HG03432 (cell line): ENCODE results near the gene STOML1.
"Not testable (repeated sequence)": the region's sequence is repeated elsewhere in the genome, so short reads cannot be mapped to it uniquely, and the experiment has no call there.

Experiments used
- ATAC-seq: cut with Tn5 transposase; IDR thresholded peaks from one replicate; pipeline ENCODE4 v1.9.1; 2021; ENCODE audit warnings: mild to moderate bottlenecking, moderate library complexity; ENCODE audit not compliant: unreplicated experiment

STOML1 gene

DNA sequence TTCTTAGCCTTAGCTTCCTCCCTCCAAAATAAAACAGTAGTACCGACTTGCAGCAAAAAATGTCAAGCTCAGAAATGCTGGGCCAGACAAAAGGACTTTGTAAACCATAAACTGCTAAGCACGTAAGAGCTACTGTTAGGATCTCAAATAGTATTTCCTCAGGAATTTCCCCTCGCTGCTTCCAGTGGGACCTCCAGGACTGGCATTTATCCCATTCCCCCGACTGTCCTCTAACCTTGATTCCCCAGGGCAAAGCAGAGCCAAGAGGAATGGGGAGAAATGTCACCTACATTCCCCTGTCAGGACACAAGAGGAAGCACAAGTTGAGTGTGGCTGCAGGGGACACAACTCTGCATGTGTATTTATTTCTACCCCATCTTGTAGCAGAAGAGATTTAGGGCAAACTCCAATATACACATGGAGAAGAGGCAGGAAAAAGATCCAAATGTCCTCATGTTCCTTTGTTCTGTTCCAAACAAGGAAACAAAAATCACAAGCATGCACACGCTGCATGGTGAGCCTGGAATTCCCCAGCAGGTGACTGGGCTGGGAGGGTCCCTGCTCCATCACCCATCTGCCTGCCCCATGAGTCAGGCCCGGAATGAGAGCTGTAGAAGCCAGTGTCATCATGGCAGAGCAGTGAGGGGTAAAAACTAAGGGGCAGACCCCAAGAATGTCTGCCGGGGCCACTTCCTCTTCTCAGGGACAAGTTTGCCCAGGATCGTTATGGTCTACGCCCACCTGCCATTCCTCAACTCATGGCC is 4.2 kb downstream of the STOML1 start:
- ATAC-seq, result no peak

DNA sequence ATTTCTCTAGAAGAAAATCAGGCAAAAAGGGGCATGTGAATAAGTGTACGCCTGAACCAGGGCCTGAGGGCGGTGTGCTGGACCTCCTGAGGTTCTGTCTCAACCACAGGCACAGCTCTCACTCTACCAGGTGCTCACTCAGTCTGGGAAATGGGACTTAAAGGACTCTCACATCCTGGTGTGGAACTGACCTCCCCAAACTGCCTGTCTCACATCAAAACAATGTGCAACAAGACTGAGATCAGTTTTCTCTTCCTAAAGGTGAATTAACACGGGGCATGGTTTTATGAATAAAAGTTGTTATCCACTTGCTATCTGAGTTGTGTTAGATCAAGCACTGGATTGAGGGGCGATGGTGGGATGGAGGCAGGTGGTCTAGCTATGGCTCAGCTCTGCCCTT is 4.8 kb downstream of the STOML1 start:
- no peak for ATAC-seq

- no peak for ATAC-seq
Observed at GRCh38 chr15:73986776-73987056, 5.4 kb downstream of the STOML1 start.

DNA sequence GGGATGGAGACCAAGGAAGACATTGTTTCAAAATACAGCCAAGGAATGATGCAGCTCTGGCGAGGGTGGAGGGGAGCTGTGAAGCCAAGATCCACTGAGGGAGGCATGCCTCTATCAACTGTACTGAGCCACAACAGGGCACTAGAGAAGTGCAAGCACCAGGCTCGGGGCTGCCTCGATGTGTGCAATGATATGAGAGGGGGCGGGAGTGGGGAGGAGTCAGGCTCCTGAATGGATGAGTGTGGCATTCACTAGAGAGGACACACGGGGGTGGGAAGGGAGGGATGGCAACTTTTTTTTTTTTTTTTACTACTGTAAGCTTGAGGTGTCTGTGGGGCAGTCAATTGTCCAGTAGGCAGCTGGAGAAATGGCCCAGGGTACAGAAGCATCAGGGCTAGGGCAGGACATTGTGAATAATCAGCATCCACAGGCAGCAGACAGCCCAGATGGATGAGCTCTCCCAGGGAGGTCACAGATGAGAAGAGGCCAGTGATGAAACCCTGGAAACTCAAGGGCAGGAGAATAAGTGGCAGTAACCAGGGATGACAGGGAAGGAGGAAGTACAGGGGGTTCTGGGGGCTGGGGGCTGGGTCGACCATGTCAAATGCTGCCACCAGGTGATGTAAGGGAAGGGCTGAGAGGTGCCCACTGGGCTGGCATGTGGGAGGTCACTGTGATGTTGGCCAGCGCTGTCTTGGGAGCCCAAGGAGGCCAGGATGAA is 5.9 kb downstream of the STOML1 start:
- ATAC-seq, result no peak

GRCh38 chr15:73985101-73985873 is 6.8 kb downstream of the STOML1 start:
- no peak for ATAC-seq

GRCh38 chr15:73984208-73984979 is 7.7 kb downstream of the STOML1 start:
- ATAC-seq, result no peak

GRCh38 chr15:73983773-73984172 is 8.3 kb downstream of the STOML1 start:
- ATAC-seq, result no peak

GRCh38 chr15:73983211-73983727 is 8.8 kb downstream of the STOML1 start:
- ATAC-seq, result no peak

DNA sequence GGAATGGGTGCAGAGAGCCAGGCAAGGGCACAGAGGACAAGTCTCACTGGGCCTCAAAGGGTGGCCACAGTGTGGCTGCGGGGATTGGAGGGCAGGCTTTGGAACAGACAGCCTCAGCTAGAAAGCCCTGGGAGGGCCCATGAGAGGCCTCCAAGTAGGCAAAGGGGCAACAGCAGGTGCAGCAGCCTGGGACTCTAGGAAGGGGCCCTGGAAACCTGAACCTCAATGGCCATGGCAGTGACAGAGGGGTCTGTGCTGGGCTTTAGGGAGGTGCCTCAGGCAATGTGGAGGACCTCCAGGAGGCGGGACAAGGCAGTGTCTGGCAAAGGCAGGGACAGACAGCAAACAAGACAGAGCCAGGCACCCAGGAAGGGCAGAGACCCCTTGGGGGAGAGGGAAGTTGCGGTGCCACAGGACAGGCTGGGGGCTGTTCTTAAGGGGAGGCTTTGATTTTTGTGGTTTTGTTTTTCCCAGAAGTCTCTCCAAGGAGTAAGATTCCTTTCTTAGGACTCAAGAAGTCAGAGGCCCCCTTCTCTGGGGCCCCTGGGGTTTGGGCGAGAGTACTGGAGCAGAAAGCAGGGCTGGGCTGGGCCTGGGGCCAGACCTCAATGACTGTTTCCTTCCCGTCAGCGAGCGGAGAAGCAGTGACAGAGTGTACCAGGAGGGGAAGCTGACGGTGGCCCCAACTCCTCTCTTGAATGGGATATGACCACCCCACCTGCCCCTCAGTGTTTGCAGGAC is 9.7 kb downstream of the STOML1 start:
- ATAC-seq, result no peak

DNA sequence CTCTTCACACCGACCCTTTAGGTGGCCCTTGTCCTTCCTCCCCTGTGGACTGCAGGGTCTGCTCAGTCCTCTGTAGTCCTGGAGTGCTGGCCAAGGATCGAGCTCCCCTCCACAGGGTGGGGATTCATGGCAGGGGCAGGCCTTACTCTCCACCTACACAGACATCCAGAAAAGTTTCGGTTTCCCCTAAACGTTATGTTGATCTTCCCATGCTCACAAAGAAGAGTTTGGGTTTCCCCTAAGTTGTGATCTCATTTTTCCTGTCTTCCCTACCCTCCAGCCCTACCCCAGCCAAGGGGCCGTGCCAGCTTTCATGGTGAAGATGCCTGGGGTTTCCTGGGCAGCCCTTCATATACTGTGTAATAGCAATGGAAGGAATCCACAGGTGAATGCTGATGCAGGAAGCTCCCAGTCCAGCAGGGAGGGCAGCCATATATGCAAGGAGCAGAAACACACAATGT is 10.3 kb downstream of the STOML1 start:
- no peak for ATAC-seq

DNA sequence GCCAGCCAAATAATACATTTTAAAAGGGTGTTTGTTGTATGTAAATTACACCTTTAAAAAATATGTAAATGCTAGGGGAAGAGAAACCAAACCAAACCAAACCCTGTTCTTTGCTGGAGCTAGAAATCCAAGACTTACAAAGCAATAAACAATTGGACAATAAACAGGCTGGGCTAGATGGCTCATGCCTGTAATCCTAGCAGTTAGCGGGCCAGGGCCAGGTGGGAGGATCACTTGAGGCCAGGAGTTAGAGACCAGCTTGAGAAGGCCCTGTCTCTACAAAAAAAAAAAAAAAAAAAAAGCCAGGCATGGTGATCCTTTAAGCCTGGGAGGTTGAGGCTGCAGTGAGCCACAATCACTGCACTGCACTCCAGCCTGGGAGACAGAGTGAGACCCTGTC is 12.5 kb downstream of the STOML1 start:
- ATAC-seq, result no peak

- no peak for ATAC-seq
Observed at GRCh38 chr15:73978896-73979295, 13.2 kb downstream of the STOML1 start.

- ATAC-seq, result not testable (repeated sequence)
Observed at GRCh38 chr15:73975440-73976125, 16.5 kb downstream of the STOML1 start.

DNA sequence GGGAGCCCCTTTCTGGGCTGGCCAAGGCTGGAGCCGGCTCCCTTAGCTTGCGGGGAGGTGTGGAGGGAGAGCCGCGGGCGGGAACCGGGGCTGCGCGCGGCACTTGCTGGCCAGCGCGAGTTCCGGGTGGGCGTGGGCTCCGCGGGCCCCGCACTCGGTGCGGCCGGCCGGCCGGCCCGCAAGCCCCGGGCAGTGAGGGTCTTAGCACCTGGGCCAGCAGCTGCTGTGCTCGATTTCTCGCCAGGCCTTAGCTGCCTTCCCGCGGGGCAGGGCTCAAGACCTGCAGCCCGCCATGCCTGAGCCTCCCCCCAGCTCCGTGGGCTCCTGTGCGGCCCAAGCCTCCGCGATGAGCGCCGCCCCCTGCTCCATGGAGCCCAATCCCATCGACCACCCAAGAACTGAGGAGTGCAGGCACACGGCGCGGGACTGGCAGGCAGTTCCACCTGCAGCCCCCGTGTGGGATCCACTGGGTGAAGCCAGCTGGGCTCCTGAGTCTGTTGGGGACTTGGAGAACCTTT is 18.4 kb downstream of the STOML1 start:
- not testable (repeated sequence) for ATAC-seq

- no peak for ATAC-seq
Observed at GRCh38 chr15:73972984-73973682, 19.0 kb downstream of the STOML1 start.

- no peak for ATAC-seq
Observed at GRCh38 chr15:73969151-73969759, 22.8 kb downstream of the STOML1 start.

GRCh38 chr15:73968461-73968860 is 23.6 kb downstream of the STOML1 start:
- ATAC-seq, result no peak

GRCh38 chr15:73965758-73966113 is 26.4 kb downstream of the STOML1 start:
- ATAC-seq, result peak; percentile 66
